H1 (cell line): Measurements from ENCODE around the gene THTPA. TPM values are rescaled to one million over a fixed set of nuclear protein-coding genes. Genes with fewer than 3 reads are reported as not detected.

ENCODE experiments used
- CREB1 ChIP-seq: IDR thresholded peaks from 2 replicates; pipeline ENCODE4 v1.6.1; 2012; ENCODE audit warnings: inconsistent platforms
- HDAC2 ChIP-seq, 2 experiments: fragments of 300-600 bp in 1 of 2; sonication (generic) in 1 of 2; IDR thresholded peaks; 2 replicates each; pipeline ENCODE4 v1.6.1; 2011 to 2012; ENCODE audit warnings: low read depth in 2 of 2, low read length in 2 of 2, mild to moderate bottlenecking in 2 of 2, moderate library complexity in 2 of 2, borderline replicate concordance in 1 of 2, inconsistent platforms in 1 of 2
- JUND ChIP-seq: IDR thresholded peaks from 2 replicates; pipeline ENCODE4 v1.6.1; 2011; ENCODE audit warnings: mild to moderate bottlenecking, improper control_type of control experiment, low read length
- POU5F1 ChIP-seq: IDR thresholded peaks from 2 replicates; pipeline ENCODE4 v1.6.1; 2011; ENCODE audit warnings: low read depth, mild to moderate bottlenecking, low read length, moderate library complexity
- RAD21 ChIP-seq, 2 experiments: IDR thresholded peaks in 1 of 2; conservative IDR thresholded peaks in 1 of 2; 2 replicates each; pipeline ENCODE4 v1.6.1; 2011; ENCODE audit warnings: low read depth in 2 of 2, low read length in 2 of 2, improper control_type of control experiment in 1 of 2, inconsistent platforms in 1 of 2, mild to moderate bottlenecking in 1 of 2, moderate library complexity in 1 of 2
- SP1 ChIP-seq: IDR thresholded peaks from 2 replicates; pipeline ENCODE4 v1.6.1; 2011; ENCODE audit warnings: low read depth, low read length
- SRF ChIP-seq: IDR thresholded peaks from 2 replicates; pipeline ENCODE4 v1.6.1; 2011; ENCODE audit warnings: mild to moderate bottlenecking, low read depth, low read length, moderate library complexity
- TEAD4 ChIP-seq: IDR thresholded peaks from 2 replicates; pipeline ENCODE4 v1.6.1; 2012; ENCODE audit warnings: low read depth, low read length, inconsistent platforms, mixed read lengths
- polyA plus RNA-seq, 7 experiments: library from polyadenylated mRNA; depleted of rRNA in 3 of 7; stranded (reverse) in 5 of 7; unstranded in 2 of 7; fragments of >200 nt in 5 of 7; fragments of 200-250 nt in 2 of 7; gene quantifications; 1 replicate in 5 of 7; 2 replicates in 1 of 7; 4 replicates in 1 of 7; pipeline versions ENCODE4 v1.2.1 to v1.2.3, GENCODE V29; 2011 to 2013; ENCODE audit warnings: missing spikeins in 2 of 7, mixed read lengths in 2 of 7
- total RNA-seq: library from RNA; stranded (reverse); fragmentation: NEBNext Ultra II Directional; extraction: Animal tissue kit (Norgen Biotek cat#: 25700); gene quantifications from 2 replicates; pipeline ENCODE4 v1.2.1, GENCODE V29; 2021

The THTPA gene
- total and polyA plus RNA-seq, 2 of the 8 experiments (the other 6 are each of a cell fraction or from before 2014, with no cell fraction given) = 16.6 to 19.0 TPM

- TF ChIP-seq SRF (peak; percentile 85), TEAD4 (no peak), JUND (no peak), CREB1 (0 out of 2 replicates have a peak, but pooled peaks have one; percentile 28), RAD21 (IDR thresholded peaks at IDR 0.05 in 1 of 2, conservative IDR thresholded peaks at IDR 0.05 in 1 of 2; ENCODE audit: low read depth in 2 of 2, low read length in 2 of 2) (peak; percentile 89 to 92), SP1 (0 out of 2 replicates have a peak, but pooled peaks have one; percentile 28), POU5F1 (no peak), HDAC2 (IDR thresholded peaks at IDR 0.05; ENCODE audit: borderline replicate concordance in 1 of 2, low read depth in 2 of 2, low read length in 2 of 2) (no peak)
These were observed 3.2 kb downstream of the THTPA start (continued) for GRCh38 chr14:23559010-23559925.
